ENCODE data around the gene CTF1. TPM values are rescaled to one million over a fixed set of nuclear protein-coding genes. Genes with fewer than 3 reads are reported as not detected.

CTF1 gene
- total and polyA plus RNA-seq, 10 of the 15 experiments (the other 5 are each of a cell fraction or from before 2014, with no cell fraction given), result 0.04 to 0.46 (median 0.11) TPM; not detected in 3

GRCh38 chr16:30924076-30924912, 27.9 kb downstream of the CTF1 start (continued):
- TF ChIP-seq ZNF592 (IDR thresholded peaks at IDR 0.05) (no peak), DPF2 (IDR thresholded peaks at IDR 0.05) (peak; percentile 50; the same call in 1 of the 2 replicates), RBBP5 (conservative IDR thresholded peaks at IDR 0.05) (no peak), RELA (IDR thresholded peaks at IDR 0.05; ENCODE audit: borderline replicate concordance, partially characterized antibody) (peak; percentile 37), TCF3 (IDR thresholded peaks at IDR 0.05; ENCODE audit: borderline replicate concordance, insufficient read depth, low read depth, low read length) (no peak), IRF5 (IDR thresholded peaks at IDR 0.05; ENCODE audit: borderline replicate concordance) (no peak), HDAC2 (IDR thresholded peaks at IDR 0.05) (no peak), MXI1 (IDR thresholded peaks at IDR 0.05; ENCODE audit: low read depth, low read length) (no peak), YBX1 (IDR thresholded peaks at IDR 0.05) (no peak), MYC (IDR thresholded peaks at IDR 0.05; ENCODE audit: insufficient read depth, insufficient read length, insufficient replicate concordance, low read length, severe bottlenecking) (no peak), ELK1 (IDR thresholded peaks at IDR 0.05; ENCODE audit: low read depth, low read length) (no peak), BHLHE40 (IDR thresholded peaks at IDR 0.05; ENCODE audit: borderline replicate concordance in 1 of 2, low read depth in 2 of 2, low read length in 1 of 2) (no peak), GABPA (IDR thresholded peaks at IDR 0.05; ENCODE audit: low read depth) (no peak)
- TF ChIP-seq, protein P1, sequence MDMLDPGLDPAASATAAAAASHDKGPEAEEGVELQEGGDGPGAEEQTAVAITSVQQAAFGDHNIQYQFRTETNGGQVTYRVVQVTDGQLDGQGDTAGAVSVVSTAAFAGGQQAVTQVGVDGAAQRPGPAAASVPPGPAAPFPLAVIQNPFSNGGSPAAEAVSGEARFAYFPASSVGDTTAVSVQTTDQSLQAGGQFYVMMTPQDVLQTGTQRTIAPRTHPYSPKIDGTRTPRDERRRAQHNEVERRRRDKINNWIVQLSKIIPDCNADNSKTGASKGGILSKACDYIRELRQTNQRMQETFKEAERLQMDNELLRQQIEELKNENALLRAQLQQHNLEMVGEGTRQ (IDR thresholded peaks at IDR 0.05; ENCODE audit: borderline replicate concordance, low read depth, low read length), result no peak
- TF ChIP-seq, protein P2, sequence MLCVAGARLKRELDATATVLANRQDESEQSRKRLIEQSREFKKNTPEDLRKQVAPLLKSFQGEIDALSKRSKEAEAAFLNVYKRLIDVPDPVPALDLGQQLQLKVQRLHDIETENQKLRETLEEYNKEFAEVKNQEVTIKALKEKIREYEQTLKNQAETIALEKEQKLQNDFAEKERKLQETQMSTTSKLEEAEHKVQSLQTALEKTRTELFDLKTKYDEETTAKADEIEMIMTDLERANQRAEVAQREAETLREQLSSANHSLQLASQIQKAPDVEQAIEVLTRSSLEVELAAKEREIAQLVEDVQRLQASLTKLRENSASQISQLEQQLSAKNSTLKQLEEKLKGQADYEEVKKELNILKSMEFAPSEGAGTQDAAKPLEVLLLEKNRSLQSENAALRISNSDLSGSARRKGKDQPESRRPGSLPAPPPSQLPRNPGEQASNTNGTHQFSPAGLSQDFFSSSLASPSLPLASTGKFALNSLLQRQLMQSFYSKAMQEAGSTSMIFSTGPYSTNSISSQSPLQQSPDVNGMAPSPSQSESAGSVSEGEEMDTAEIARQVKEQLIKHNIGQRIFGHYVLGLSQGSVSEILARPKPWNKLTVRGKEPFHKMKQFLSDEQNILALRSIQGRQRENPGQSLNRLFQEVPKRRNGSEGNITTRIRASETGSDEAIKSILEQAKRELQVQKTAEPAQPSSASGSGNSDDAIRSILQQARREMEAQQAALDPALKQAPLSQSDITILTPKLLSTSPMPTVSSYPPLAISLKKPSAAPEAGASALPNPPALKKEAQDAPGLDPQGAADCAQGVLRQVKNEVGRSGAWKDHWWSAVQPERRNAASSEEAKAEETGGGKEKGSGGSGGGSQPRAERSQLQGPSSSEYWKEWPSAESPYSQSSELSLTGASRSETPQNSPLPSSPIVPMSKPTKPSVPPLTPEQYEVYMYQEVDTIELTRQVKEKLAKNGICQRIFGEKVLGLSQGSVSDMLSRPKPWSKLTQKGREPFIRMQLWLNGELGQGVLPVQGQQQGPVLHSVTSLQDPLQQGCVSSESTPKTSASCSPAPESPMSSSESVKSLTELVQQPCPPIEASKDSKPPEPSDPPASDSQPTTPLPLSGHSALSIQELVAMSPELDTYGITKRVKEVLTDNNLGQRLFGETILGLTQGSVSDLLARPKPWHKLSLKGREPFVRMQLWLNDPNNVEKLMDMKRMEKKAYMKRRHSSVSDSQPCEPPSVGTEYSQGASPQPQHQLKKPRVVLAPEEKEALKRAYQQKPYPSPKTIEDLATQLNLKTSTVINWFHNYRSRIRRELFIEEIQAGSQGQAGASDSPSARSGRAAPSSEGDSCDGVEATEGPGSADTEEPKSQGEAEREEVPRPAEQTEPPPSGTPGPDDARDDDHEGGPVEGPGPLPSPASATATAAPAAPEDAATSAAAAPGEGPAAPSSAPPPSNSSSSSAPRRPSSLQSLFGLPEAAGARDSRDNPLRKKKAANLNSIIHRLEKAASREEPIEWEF (IDR thresholded peaks at IDR 0.05; ENCODE audit: insufficient replicate concordance, low read depth, low read length), result no peak

Data from GM12878 (cell line).